Prostate gland (tissue), 2 donors: ENCODE measurements around the gene ARHGAP6. TPM values are rescaled to one million over a fixed set of nuclear protein-coding genes. Genes with fewer than 3 reads are reported as not detected.

ENCODE experiments used
- DNase-seq: peaks from one replicate; pipeline ENCODE4 v3.0.0-alpha.2; 2019; ENCODE audit warnings: low spot score
- H3K27ac ChIP-seq, 2 donors: fragments of 200-600 bp; sonication (generic); 2 replicates each; pipeline ENCODE4 v1.5.1; 2017 to 2019
- H3K27me3 ChIP-seq: fragments of 200-600 bp; sonication (generic); replicated peaks from 2 replicates; pipeline ENCODE4 v1.5.1; 2019; ENCODE audit not compliant: insufficient read depth
- H3K36me3 ChIP-seq, 2 donors: fragments of 200-600 bp; sonication (generic); 1 replicate in 1 of 2; 2 replicates in 1 of 2; pipeline versions ENCODE4 v1.5.1 to v1.8.1; 2017 to 2019
- H3K4me1 ChIP-seq: fragments of 200-600 bp; sonication (generic); replicated peaks from 2 replicates; pipeline ENCODE4 v1.5.1; 2019
- H3K4me3 ChIP-seq, 2 donors: fragments of 200-600 bp; sonication (generic); 2 replicates each; pipeline ENCODE4 v1.5.1; 2017 to 2019
- H3K9me3 ChIP-seq: fragments of 200-600 bp; sonication (generic); 2 replicates; pipeline ENCODE4 v1.5.1; 2017
- POLR2A ChIP-seq: fragments of 450-650 bp; IDR thresholded peaks from one replicate; pipeline ENCODE4 v1.6.1; 2016; ENCODE audit warnings: antibody characterized with exemption, mild to moderate bottlenecking
- POLR2AphosphoS5 ChIP-seq: sonication (generic); formaldehyde crosslinking; IDR thresholded peaks from one replicate; pipeline ENCODE4 v1.6.1; 2017; ENCODE audit warnings: antibody characterized with exemption
- whole genome bisulfite sequencing: methylation state at CpG from one replicate; pipeline ENCODE4 v1.1.5; 2018; 5-methylcytosine and 5-hydroxymethylcytosine counted together
- intact Hi-C: fragments of 100-400 bp; cut with DNase I; formaldehyde crosslinking; loops from one replicate; pipeline ENCODE4 v1.14.2; 2022
- total RNA-seq, 2 donors: library from RNA; depleted of rRNA; stranded (reverse); fragments of >200 nt; gene quantifications; one replicate each; pipeline ENCODE4 v1.1.0, GENCODE V29; 2016
- TF ChIP-seq, protein P1 (sequence below), 4 experiments: fragments of 200-600 bp in 2 of 4; fragments of 450-650 bp in 2 of 4; sonication (generic) in 2 of 4; IDR thresholded peaks; 1 replicate in 3 of 4; 2 replicates in 1 of 4; pipeline ENCODE4 v1.5.1; 2016 to 2019; ENCODE audit warnings: antibody characterized with exemption in 4 of 4, mild to moderate bottlenecking in 2 of 4, moderate library complexity in 2 of 4

ARHGAP6 gene
- total RNA-seq, 2 donors from 2014 or later = 72.6 to 73.7 TPM

DNA sequence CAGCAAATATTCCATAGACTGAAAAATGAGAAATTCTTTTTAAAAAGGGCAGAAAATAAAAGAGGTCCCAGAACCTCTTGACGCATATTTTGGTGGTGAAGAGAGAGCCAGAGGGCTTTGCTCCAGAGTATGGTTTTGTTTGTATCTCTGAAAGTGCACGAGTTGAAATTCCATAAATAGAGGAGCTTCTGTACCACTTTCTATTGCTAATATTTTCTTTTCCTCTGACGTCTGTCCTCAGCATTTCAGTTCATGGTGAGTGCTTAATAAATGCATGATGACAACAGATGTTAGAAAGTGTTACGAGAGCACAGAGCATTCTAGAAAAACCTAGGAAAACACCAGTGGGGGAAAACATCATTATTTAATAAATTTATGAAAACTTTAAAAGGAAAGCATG is 227.0 kb downstream of the ARHGAP6 start:
- Histone ChIP-seq H3K27ac (peak overlapping the region in 1 of 2 donors; percentile 23), H3K4me1 (no peaks in the 10 kb centered on the region), H3K9me3 (no peaks in the 10 kb centered on the region), H3K4me3 (no peak overlapping the region), H3K36me3 (no peaks in the 10 kb centered on the region), H3K27me3 (no peaks in the 10 kb centered on the region)
- TF ChIP-seq POLR2AphosphoS5 = peak; percentile 17
- no peak for TF ChIP-seq POLR2A
- TF ChIP-seq, protein P1, sequence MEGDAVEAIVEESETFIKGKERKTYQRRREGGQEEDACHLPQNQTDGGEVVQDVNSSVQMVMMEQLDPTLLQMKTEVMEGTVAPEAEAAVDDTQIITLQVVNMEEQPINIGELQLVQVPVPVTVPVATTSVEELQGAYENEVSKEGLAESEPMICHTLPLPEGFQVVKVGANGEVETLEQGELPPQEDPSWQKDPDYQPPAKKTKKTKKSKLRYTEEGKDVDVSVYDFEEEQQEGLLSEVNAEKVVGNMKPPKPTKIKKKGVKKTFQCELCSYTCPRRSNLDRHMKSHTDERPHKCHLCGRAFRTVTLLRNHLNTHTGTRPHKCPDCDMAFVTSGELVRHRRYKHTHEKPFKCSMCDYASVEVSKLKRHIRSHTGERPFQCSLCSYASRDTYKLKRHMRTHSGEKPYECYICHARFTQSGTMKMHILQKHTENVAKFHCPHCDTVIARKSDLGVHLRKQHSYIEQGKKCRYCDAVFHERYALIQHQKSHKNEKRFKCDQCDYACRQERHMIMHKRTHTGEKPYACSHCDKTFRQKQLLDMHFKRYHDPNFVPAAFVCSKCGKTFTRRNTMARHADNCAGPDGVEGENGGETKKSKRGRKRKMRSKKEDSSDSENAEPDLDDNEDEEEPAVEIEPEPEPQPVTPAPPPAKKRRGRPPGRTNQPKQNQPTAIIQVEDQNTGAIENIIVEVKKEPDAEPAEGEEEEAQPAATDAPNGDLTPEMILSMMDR (IDR thresholded peaks at IDR 0.05) = no peak
- DNase-seq = no peak
- 36% methylated on average over 4 of the region's 4 CpGs for WGBS
- intact Hi-C loops = no loop called here

DNA sequence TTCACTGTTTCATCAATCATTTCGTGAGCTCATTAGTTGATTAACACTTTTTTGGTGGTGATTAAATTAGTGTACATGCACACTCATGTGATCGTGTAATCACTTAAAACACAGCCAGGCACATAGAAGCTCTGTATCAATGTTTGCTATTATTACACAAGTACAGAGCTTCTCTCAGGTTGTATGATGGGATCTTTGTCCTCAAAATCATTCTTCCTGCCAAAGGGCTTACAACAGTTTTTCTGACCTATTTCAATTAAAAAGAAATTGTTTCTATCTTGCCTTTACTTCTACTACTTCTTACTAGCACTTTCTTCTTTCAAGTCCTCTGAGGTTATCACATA is 227.4 kb downstream of the ARHGAP6 start:
- Histone ChIP-seq H3K4me1 (no peaks in the 10 kb centered on the region), H3K36me3 (no peaks in the 10 kb centered on the region), H3K27ac (peak overlapping the region in 1 of 2 donors; percentile 23), H3K9me3 (no peaks in the 10 kb centered on the region), H3K4me3 (no peak overlapping the region), H3K27me3 (no peaks in the 10 kb centered on the region)
- WGBS = 86% methylated on average over 2 of the region's 2 CpGs
- intact Hi-C loops = no loop called here
- DNase-seq = no peak
- no peak for TF ChIP-seq POLR2A

DNA sequence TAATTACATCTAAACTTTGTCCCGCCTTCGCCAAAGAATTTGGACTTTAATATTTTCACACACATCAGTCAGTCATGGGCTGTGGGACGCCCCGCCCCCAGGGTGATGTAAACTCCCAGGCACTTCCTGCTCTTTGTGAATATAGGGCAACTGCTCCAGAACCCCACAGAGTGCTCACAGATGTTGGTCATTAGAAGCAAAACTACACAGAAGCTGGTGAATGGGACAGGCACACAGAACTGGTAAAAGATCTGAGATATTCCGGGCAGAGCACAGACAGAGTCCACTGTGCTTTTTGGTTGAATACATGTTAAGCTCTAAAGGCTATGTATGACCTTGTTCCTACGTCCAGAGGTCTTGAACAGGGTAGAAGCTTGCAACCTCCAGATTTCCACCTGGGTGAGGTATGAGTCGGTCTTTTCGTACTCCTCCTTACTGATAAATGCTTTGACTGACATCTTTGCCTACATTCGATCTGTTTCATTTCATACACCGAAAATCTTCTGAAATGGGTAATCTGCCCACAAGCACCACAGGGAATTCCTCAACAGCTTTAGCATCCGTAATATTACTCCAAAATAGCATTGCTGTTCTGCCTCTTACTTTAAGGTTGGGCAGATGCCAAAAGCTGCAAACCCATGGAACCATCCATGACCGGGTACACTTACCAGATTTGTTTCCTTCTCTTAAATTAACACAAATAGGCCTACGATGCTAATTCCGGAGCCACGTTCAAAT is 227.9 kb downstream of the ARHGAP6 start:
- Histone ChIP-seq H3K9me3 (no peaks in the 10 kb centered on the region), H3K27me3 (no peaks in the 10 kb centered on the region), H3K4me1 (no peaks in the 10 kb centered on the region), H3K36me3 (no peaks in the 10 kb centered on the region), H3K27ac (peak overlapping the region in 1 of 2 donors; percentile 23), H3K4me3 (no peak overlapping the region)
- 86% methylated on average over 15 of the region's 15 CpGs for WGBS
- TF ChIP-seq, protein P1 (IDR thresholded peaks at IDR 0.05) = no peak
- no peak for TF ChIP-seq POLR2A
- TF ChIP-seq POLR2AphosphoS5 = no peak
- intact Hi-C loops = no loop called here
- DNase-seq = no peak

DNA sequence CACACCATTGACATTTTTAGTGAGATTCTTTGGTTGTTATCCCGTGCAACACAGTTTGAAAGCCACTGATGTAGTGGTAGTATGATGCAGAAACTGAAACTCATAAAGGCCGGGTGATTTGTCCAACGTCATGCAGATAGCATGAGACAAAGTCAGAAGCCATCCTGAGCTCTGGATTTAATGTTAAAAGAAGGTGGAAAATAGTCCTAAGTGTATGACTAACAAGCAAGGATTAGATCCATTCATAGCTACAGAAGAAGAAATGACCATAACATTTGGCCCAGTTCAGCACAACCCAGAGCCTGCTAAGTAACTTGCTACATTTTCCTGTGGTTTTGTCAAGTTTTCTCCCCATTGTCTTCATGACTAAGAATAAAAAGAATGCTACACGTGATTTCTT is 230.2 kb downstream of the ARHGAP6 start:
- Histone ChIP-seq H3K9me3 (no peaks in the 10 kb centered on the region), H3K27ac (no peak overlapping the region)

DNA sequence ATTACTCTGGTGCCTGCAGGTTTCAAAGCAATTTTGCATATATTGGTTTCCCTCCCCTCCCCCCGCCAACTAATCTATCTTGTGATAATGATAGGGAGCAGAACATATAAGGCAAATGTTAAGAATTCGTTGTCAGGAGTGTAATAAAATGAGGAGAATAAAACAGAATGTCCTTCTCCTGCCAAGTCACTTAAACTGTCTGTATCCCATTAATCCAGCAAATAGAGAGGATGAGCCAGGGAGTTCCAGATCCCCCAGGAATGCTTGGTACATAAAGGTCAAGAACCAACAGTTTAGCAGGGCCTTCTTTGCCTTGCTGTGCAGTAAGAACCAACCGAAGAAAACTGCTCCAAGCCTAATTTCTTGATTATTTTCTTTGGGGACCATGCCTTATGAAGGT is 231.1 kb downstream of the ARHGAP6 start:
- no peaks in the 10 kb centered on the region for H3K36me3 ChIP-seq
- H3K27me3 ChIP-seq = no peaks in the 10 kb centered on the region
- DNase-seq = no peak
- intact Hi-C loops = no loop called here
- no peak overlapping the region for H3K4me3 ChIP-seq
- WGBS = 48% methylated on average over 3 of the region's 3 CpGs
- H3K27ac ChIP-seq = no peak overlapping the region
- TF ChIP-seq POLR2AphosphoS5 = no peak
- no peak for TF ChIP-seq POLR2A
- TF ChIP-seq, protein P1 (IDR thresholded peaks at IDR 0.05) = no peak
- no peaks in the 10 kb centered on the region for H3K4me1 ChIP-seq
- H3K9me3 ChIP-seq = no peaks in the 10 kb centered on the region

More for the DNA sequence above, 230.2 kb downstream of the ARHGAP6 start:
- H3K4me1 ChIP-seq = no peaks in the 10 kb centered on the region
- H3K36me3 ChIP-seq = no peaks in the 10 kb centered on the region
- no peaks in the 10 kb centered on the region for H3K27me3 ChIP-seq
- WGBS = 65% methylated on average over 4 of the region's 4 CpGs
- H3K4me3 ChIP-seq = no peak overlapping the region
- TF ChIP-seq, protein P1 (IDR thresholded peaks at IDR 0.05) = no peak
- TF ChIP-seq POLR2A (no peak), POLR2AphosphoS5 (no peak)
- no peak for DNase-seq
- intact Hi-C loops = no loop called here
